ENCODE measurements around the gene RPS15.

DNA sequence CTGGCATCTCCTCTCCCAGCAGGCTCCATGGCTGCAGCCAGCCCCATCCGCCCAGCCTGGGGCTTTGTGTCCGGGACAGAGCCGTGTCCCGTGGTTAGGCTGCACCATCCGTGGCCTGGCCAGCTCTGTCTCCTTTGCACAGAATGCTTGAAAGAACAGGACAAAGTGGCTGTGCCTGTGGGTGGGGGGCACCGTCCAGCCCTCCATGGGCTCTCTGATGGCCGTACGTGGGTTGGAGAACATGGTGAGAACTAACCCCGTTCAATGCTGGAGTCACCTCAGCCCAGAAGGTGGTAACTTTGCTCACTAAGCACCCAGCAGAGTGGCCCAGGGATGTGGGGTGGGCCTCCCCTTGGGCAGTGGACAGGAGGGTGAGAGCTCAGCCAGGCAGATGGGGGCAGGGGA lies 2.8 kb downstream of the RPS15 start:
- TF ChIP-seq POLR2A (IDR thresholded peaks at IDR 0.05; ENCODE audit: low read depth, low read length) (peak; percentile 73), DPF2 (IDR thresholded peaks at IDR 0.05) (no peak), USF2 (IDR thresholded peaks at IDR 0.05; ENCODE audit: borderline replicate concordance, low read depth, low read length) (no peak), HDGF (IDR thresholded peaks at IDR 0.05) (no peak), NFIC (IDR thresholded peaks at IDR 0.05; ENCODE audit: low read depth, low read length) (no peak), E2F8 (IDR thresholded peaks at IDR 0.05; ENCODE audit: low read depth, partially characterized antibody) (no peak), CBX5 (IDR thresholded peaks at IDR 0.05; ENCODE audit: low read depth) (no peak), CBFB (IDR thresholded peaks at IDR 0.05; ENCODE audit: low read depth) (no peak)
